ENCODE data around the gene GADD45B.

DNA sequence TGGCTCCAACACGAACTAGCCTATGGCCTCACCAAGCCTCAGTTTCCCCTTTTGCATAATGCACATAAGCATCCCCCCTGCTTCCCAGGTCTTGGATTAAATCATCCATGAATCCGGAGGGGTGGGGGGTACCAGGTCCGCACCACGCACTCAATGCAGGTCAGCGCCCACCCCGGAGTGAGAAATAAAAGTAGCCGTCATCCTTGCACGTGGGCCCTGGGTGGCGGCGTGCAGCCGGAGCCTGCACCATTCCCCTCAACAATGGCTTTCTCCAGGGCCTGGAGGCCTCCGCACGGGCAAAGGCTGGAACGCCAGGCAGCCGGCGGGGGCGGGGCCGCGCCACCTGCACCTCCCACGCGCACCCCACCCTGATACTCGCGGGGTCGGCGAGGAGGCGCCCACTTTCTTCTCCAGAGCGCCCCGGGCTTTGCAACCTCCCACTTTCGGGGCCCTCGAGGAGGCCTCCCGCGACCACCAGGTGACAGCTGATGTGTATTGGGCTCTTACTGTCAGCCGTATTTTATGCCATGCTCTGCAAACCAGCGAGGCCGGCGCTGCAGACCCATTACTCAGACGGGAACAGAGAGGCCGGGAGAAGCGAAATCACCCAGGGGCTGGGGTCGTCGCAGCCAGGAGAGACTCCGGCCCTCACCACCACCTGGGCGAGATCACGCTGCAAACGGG lies 767 bp upstream of the GADD45B start:
- TF ChIP-seq, protein P1, sequence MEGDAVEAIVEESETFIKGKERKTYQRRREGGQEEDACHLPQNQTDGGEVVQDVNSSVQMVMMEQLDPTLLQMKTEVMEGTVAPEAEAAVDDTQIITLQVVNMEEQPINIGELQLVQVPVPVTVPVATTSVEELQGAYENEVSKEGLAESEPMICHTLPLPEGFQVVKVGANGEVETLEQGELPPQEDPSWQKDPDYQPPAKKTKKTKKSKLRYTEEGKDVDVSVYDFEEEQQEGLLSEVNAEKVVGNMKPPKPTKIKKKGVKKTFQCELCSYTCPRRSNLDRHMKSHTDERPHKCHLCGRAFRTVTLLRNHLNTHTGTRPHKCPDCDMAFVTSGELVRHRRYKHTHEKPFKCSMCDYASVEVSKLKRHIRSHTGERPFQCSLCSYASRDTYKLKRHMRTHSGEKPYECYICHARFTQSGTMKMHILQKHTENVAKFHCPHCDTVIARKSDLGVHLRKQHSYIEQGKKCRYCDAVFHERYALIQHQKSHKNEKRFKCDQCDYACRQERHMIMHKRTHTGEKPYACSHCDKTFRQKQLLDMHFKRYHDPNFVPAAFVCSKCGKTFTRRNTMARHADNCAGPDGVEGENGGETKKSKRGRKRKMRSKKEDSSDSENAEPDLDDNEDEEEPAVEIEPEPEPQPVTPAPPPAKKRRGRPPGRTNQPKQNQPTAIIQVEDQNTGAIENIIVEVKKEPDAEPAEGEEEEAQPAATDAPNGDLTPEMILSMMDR (conservative IDR thresholded peaks at IDR 0.05 in 1 of 2, IDR thresholded peaks at IDR 0.05 in 1 of 2; ENCODE audit: low read depth in 1 of 2, low read length in 2 of 2), result no peak
- no peak for TF ChIP-seq EZH2 (IDR thresholded peaks at IDR 0.05; ENCODE audit: low read length, missing control alignments)

Data from fibroblast of lung (primary cell).